Vagina (tissue), 2 donors: ENCODE results near the gene POLA2. TPM values are rescaled to one million over a fixed set of nuclear protein-coding genes. Genes with fewer than 3 reads are reported as not detected.

Experiments
- DNase-seq, 2 donors: peaks; one replicate each; pipeline ENCODE4 v3.0.0-alpha.2; 2017; ENCODE audit errors: extremely low spot score in 2 of 2
- H3K27ac ChIP-seq: fragments of 200-600 bp; sonication (generic); one replicate; pipeline ENCODE4 v1.5.1; 2019
- H3K27me3 ChIP-seq: fragments of 200-600 bp; sonication (generic); one replicate; pipeline ENCODE4 v1.5.1; 2019
- H3K36me3 ChIP-seq, 2 donors: fragments of 200-600 bp; sonication (generic); one replicate each; pipeline ENCODE4 v1.5.1; 2017 to 2019
- H3K4me1 ChIP-seq: fragments of 200-600 bp; sonication (generic); one replicate; pipeline ENCODE4 v1.5.1; 2019
- H3K4me3 ChIP-seq, 2 donors: fragments of 200-600 bp; sonication (generic); 1 replicate in 1 of 2; 2 replicates in 1 of 2; pipeline ENCODE4 v1.5.1; 2016 to 2019
- H3K9me3 ChIP-seq: fragments of 200-600 bp; sonication (generic); one replicate; pipeline ENCODE4 v1.5.1; 2019
- POLR2A ChIP-seq, 2 donors: fragments of 450-650 bp; IDR thresholded peaks; one replicate each; pipeline ENCODE4 v1.6.1; 2017; ENCODE audit warnings: antibody characterized with exemption in 2 of 2, mild to moderate bottlenecking in 2 of 2, moderate library complexity in 2 of 2
- POLR2AphosphoS5 ChIP-seq, 2 donors: sonication (generic); formaldehyde crosslinking; IDR thresholded peaks; one replicate each; pipeline ENCODE4 v1.9.0; 2017; ENCODE audit warnings: antibody characterized with exemption in 2 of 2, mild to moderate bottlenecking in 2 of 2, low read depth in 1 of 2; ENCODE audit not compliant: insufficient read depth in 1 of 2
- intact Hi-C: fragments of 100-400 bp; cut with DNase I; formaldehyde crosslinking; loops from one replicate; pipeline ENCODE4 v1.15.1; 2023
- total RNA-seq: library from RNA; depleted of rRNA; stranded (reverse); fragments of >200 nt; gene quantifications from one replicate; pipeline ENCODE4 v1.2.3, GENCODE V29; 2016
- TF ChIP-seq, protein P1 (sequence below), 3 experiments: fragments of 450-650 bp in 2 of 3; fragments of 200-600 bp in 1 of 3; sonication (generic) in 1 of 3; IDR thresholded peaks; one replicate each; pipeline ENCODE4 v1.5.1; 2017 to 2019; ENCODE audit warnings: antibody characterized with exemption in 3 of 3, mild to moderate bottlenecking in 2 of 3, moderate library complexity in 2 of 3

POLA2 gene
- total RNA-seq, 1 donor from 2014 or later: 9.6 TPM

DNA sequence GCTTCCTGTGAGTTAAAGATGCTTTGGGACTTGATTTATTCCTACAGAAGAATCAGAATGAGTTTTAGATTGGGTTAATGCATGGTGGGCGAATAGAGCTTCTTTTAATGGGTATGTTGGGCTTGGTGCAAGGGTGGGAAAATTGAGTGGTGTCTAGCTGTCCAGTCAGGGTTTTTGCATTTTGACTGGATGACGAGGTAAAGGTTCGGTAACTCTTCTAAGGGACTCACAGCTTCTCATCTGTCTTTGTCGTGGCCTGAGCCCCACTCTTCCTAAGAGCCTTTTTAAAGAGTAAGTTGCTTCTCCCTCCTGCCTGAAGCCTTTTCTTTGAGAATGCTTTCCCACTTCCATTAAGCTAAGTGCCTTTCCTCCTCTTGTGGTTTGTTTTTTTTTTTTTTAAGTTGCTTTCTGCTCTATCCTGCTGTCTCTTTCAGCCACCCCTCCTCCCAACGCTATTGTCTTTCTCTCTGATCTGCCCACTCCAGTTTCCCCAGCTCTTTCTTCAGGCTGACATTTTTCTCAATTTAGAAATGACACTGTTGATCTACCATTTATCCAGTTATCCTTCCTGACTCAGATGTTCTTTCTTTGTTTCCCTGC lies 73.0 kb downstream of the POLA2 start:
- no peaks in the 10 kb centered on the region for H3K27me3 ChIP-seq
- H3K36me3 ChIP-seq: peaks cover 0 to 4% of the 10 kb centered on the region in 2 donors
- no peaks in the 10 kb centered on the region for H3K9me3 ChIP-seq
- peak overlapping the region; percentile 79 for H3K27ac ChIP-seq
- intact Hi-C loops: loop anchor here (5.0 kb wide), 1 partner anchor 57 kb away; no protein-coding TSS in a partner anchor
- peaks cover 31% of the 10 kb centered on the region for H3K4me1 ChIP-seq
- H3K4me3 ChIP-seq: peak overlapping the region; percentile 65 to 83
- no peak for DNase-seq
- TF ChIP-seq, protein P1, sequence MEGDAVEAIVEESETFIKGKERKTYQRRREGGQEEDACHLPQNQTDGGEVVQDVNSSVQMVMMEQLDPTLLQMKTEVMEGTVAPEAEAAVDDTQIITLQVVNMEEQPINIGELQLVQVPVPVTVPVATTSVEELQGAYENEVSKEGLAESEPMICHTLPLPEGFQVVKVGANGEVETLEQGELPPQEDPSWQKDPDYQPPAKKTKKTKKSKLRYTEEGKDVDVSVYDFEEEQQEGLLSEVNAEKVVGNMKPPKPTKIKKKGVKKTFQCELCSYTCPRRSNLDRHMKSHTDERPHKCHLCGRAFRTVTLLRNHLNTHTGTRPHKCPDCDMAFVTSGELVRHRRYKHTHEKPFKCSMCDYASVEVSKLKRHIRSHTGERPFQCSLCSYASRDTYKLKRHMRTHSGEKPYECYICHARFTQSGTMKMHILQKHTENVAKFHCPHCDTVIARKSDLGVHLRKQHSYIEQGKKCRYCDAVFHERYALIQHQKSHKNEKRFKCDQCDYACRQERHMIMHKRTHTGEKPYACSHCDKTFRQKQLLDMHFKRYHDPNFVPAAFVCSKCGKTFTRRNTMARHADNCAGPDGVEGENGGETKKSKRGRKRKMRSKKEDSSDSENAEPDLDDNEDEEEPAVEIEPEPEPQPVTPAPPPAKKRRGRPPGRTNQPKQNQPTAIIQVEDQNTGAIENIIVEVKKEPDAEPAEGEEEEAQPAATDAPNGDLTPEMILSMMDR (IDR thresholded peaks at IDR 0.05): no peak
- TF ChIP-seq POLR2A (IDR thresholded peaks at IDR 0.05): no peak

DNA sequence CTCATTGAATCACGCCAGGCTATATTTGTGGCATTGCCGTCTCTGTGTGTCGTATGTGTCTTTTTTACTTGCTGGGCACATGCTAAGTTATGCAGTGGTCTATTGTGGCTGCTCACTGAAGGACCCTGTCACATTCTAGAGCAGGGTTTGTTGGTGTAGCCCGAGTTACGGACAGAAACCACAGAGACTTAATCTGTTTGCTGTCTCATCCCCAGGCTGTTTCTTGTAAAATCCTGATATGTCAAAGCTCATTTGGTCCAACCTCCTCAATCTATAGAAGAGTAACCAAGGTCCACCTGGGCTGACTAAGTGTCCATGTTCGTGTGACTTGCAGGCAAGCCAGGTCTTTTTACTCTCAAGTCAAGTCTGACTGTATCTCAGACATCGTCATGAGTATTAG lies 76.9 kb downstream of the POLA2 start:
- Histone ChIP-seq H3K9me3 (no peaks in the 10 kb centered on the region), H3K27ac (no peak overlapping the region), H3K27me3 (no peaks in the 10 kb centered on the region), H3K36me3 (peaks cover 7 to 41% of the 10 kb centered on the region in 2 donors), H3K4me3 (no peak overlapping the region), H3K4me1 (peaks cover 30% of the 10 kb centered on the region)
- no peak for DNase-seq
- intact Hi-C loops: no loop called here
- TF ChIP-seq, protein P1 (IDR thresholded peaks at IDR 0.05): no peak
- TF ChIP-seq POLR2AphosphoS5 (IDR thresholded peaks at IDR 0.05; ENCODE audit: insufficient read depth in 1 of 2, low read depth in 1 of 2) (no peak), POLR2A (IDR thresholded peaks at IDR 0.05) (no peak)

DNA sequence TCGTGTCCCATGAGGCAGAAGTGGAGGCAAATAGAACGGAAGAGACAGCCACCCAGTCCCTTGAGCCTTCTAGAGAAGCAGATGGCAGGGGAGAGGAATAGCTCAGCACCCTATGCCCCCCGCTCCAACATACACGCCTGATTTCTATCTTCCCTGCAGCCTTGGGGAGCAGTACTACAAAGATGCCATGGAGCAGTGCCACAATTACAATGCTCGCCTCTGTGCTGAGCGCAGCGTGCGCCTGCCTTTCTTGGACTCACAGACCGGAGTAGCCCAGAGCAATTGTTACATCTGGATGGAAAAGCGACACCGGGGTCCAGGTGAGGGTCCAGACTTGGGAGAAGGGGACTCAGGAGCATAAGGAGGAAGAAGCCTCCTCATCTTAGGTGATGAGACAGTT lies 78.5 kb downstream of the POLA2 start:
- Histone ChIP-seq H3K36me3 (peaks cover 7 to 57% of the 10 kb centered on the region in 2 donors), H3K27ac (no peak overlapping the region), H3K27me3 (no peaks in the 10 kb centered on the region), H3K4me1 (peaks cover 20% of the 10 kb centered on the region), H3K9me3 (no peaks in the 10 kb centered on the region), H3K4me3 (no peak overlapping the region)
- intact Hi-C loops: no loop called here
- DNase-seq: no peak
- no peak for TF ChIP-seq POLR2AphosphoS5 (IDR thresholded peaks at IDR 0.05; ENCODE audit: insufficient read depth in 1 of 2, low read depth in 1 of 2)
- TF ChIP-seq, protein P1 (IDR thresholded peaks at IDR 0.05): no peak
- no peak for TF ChIP-seq POLR2A (IDR thresholded peaks at IDR 0.05)

DNA sequence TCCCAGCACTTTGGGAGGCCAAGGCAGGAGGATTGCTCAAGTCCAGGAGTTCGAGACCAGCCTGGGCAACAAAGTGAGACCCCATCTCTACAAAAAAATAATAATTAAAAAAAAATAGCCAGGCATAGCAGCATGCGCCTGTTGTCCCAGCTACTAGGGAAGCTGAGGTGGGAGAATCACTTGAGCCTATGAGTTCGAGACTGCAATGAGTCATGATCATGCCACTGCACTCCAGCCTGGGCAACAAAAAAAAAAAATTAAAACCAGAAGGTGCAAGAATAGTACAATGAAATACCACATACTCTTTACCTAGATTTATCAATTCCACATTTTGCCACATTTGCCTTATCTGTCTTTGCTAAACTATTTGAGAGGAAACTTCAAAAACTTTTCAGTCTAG lies 80.1 kb downstream of the POLA2 start:
- peaks cover 7 to 73% of the 10 kb centered on the region in 2 donors for H3K36me3 ChIP-seq
- intact Hi-C loops: no loop called here
- H3K27me3 ChIP-seq: no peaks in the 10 kb centered on the region

More for the DNA sequence above, 80.1 kb downstream of the POLA2 start:
- no peak overlapping the region for H3K4me3 ChIP-seq
- TF ChIP-seq, protein P1 (IDR thresholded peaks at IDR 0.05): no peak
- TF ChIP-seq POLR2AphosphoS5 (IDR thresholded peaks at IDR 0.05; ENCODE audit: insufficient read depth in 1 of 2, low read depth in 1 of 2): no peak
- no peak for TF ChIP-seq POLR2A (IDR thresholded peaks at IDR 0.05)
- no peak for DNase-seq
- no peak overlapping the region for H3K27ac ChIP-seq
- no peaks in the 10 kb centered on the region for H3K9me3 ChIP-seq
- H3K4me1 ChIP-seq: peaks cover 11% of the 10 kb centered on the region

Other genes starting within 250 kb of the POLA2 start
- gene ARL2, start 247.8 kb upstream of the POLA2 start, total RNA-seq: 112 TPM
- 24.1 TPM for gene SNX15, start 234.5 kb upstream of the POLA2 start, total RNA-seq
- gene SAC3D1, start 220.8 kb upstream of the POLA2 start, total RNA-seq: 11.8 TPM
- gene NAALADL1, start 203.4 kb upstream of the POLA2 start, total RNA-seq: 30.7 TPM
- 3.7 TPM for gene CDCA5, start 177.9 kb upstream of the POLA2 start, total RNA-seq
- gene ZFPL1, start 177.7 kb upstream of the POLA2 start, total RNA-seq: 50.8 TPM
- gene VPS51, start 165.7 kb upstream of the POLA2 start, total RNA-seq: 191 TPM
- gene TM7SF2, start 150.1 kb upstream of the POLA2 start, total RNA-seq: 37.6 TPM
- gene ZNHIT2, start 144.3 kb upstream of the POLA2 start, total RNA-seq: 15.7 TPM
- 1,228 TPM for gene FAU, start 139.8 kb upstream of the POLA2 start, total RNA-seq
- gene MRPL49, start 139.6 kb upstream of the POLA2 start, total RNA-seq: 43.5 TPM
- gene SYVN1, start 127.4 kb upstream of the POLA2 start, total RNA-seq: 42.5 TPM
- gene SPDYC, start 91.7 kb upstream of the POLA2 start, total RNA-seq: not detected
- 302 TPM for gene CAPN1, start 80.0 kb upstream of the POLA2 start, total RNA-seq
- 27.7 TPM for gene CDC42EP2, start 52.9 kb downstream of the POLA2 start, total RNA-seq
- gene DPF2, start 71.9 kb downstream of the POLA2 start, total RNA-seq: 33.1 TPM
- gene TIGD3, start 92.8 kb downstream of the POLA2 start, total RNA-seq: not detected
- gene SLC25A45, start 120.7 kb downstream of the POLA2 start, total RNA-seq: 2.2 TPM
- 53.3 TPM for gene FRMD8, start 124.7 kb downstream of the POLA2 start, total RNA-seq
- gene NEAT1, start 160.8 kb downstream of the POLA2 start, total RNA-seq: 857 TPM
- gene MALAT1, start 237.1 kb downstream of the POLA2 start, total RNA-seq: 16,459 TPM